HAP-1 (cell line): ENCODE data around the gene RAB11FIP5.
A peak's percentile ranks its signal among the peaks of the same experiment; 100 is the strongest.

ENCODE experiments used
- DNase-seq, 2 experiments: peaks; one replicate each; pipeline ENCODE4 v3.0.0-alpha.2; 2016 to 2020; ENCODE audit warnings: low spot score in 2 of 2
- H3K27me3 ChIP-seq: fragments of 250-450 bp; sonication (Bioruptor Pico); 2 replicates; pipeline ENCODE4 v1.5.1; 2020; ENCODE audit warnings: low read depth, mild to moderate bottlenecking, moderate library complexity
- H3K36me3 ChIP-seq: fragments of 250-450 bp; sonication (Bioruptor Pico); replicated peaks from 2 replicates; pipeline ENCODE4 v1.5.1; 2020; ENCODE audit warnings: mild to moderate bottlenecking
- H3K4me1 ChIP-seq: fragments of 250-450 bp; sonication (Bioruptor Pico); 2 replicates; pipeline ENCODE4 v1.5.1; 2020; ENCODE audit warnings: mild to moderate bottlenecking
- H3K4me3 ChIP-seq: fragments of 250-450 bp; sonication (Bioruptor Pico); 2 replicates; pipeline ENCODE4 v1.5.1; 2020; ENCODE audit warnings: mild to moderate bottlenecking, moderate library complexity
- H3K9me3 ChIP-seq: fragments of 250-450 bp; sonication (Bioruptor Pico); 2 replicates; pipeline ENCODE4 v1.5.1; 2020; ENCODE audit warnings: mild to moderate bottlenecking, moderate library complexity
- in situ Hi-C: fragments of 300-500 bp; cut with MboI; formaldehyde crosslinking; loops from 3 replicates; pipeline ENCODE4 v1.14.3; 2020; ENCODE audit warnings: low sequenced_read_pairs, inconsistent platforms, mixed read lengths

Gene RAB11FIP5

DNA sequence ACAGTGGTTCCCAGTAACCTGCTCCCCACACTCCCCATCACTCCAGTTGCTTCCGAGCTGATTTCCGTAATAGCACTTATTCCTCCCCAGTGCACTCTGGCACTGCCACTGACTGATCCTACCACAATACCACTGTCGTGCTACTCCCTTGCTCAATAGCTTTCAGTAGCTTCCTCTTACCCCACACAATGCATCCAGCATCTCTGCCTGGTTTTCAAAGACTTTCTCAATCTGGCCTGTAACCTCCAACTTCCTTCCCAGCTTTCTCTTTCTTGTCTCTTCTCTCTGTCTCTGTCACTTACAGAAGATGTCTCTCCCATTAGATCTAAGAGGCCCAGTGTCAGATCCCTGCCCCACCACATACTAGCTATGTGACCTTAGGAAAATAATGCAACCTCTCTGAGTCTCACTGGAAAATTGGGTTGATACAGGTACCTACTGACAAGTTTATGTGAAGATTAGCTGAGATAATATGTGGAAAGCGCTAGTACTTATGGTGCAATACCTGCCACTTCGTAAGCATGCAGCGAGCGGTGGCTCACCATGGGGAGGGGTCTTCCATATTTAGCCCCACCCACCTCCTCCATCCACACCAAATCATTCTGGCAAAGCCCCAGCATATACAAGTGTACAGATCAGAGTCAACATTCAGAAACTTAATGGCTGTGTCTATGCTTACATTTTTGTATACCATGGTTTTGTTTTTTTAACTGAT is 77.9 kb downstream of the RAB11FIP5 start:
- Histone ChIP-seq H3K4me3 (no peak overlapping the region), H3K4me1 (no peaks in the 10 kb centered on the region), H3K27me3 (no peaks in the 10 kb centered on the region), H3K36me3 (no peaks in the 10 kb centered on the region), H3K9me3 (no peaks in the 10 kb centered on the region)
- DNase-seq = no peak
- in situ Hi-C loops = no loop called here

DNA sequence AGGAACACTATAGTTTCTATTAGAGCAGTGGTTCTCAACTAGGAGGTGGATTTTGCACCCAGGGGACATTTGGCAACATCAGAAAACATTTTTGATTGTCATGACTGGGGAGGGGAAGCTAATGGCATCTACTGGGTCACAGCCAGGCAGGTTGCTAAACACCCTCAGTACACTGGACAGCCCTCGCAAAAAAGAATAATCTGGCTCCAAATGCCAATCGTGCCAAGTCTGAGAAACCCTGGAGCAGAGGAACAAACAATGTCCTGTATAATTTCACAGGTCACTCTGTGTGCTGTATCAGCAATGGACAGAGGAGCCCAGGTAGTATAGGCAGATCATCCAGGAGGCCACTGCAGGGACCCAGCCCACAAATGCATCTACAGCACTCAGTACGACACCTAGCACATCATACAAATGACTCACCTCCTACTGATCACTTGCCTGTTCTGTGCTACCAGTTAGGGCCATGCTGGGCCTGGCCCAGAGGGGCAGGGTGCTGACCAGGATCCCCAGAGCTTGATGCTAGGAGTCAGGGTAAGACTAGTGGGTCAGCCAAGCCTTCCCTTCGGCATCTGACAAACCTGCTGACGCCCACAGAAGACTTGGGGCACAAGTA is 78.9 kb downstream of the RAB11FIP5 start:
- H3K36me3 ChIP-seq = no peaks in the 10 kb centered on the region
- in situ Hi-C loops = no loop called here
- H3K4me3 ChIP-seq = no peak overlapping the region
- no peaks in the 10 kb centered on the region for H3K9me3 ChIP-seq
- DNase-seq = no peak
- H3K4me1 ChIP-seq = no peaks in the 10 kb centered on the region
- no peaks in the 10 kb centered on the region for H3K27me3 ChIP-seq

DNA sequence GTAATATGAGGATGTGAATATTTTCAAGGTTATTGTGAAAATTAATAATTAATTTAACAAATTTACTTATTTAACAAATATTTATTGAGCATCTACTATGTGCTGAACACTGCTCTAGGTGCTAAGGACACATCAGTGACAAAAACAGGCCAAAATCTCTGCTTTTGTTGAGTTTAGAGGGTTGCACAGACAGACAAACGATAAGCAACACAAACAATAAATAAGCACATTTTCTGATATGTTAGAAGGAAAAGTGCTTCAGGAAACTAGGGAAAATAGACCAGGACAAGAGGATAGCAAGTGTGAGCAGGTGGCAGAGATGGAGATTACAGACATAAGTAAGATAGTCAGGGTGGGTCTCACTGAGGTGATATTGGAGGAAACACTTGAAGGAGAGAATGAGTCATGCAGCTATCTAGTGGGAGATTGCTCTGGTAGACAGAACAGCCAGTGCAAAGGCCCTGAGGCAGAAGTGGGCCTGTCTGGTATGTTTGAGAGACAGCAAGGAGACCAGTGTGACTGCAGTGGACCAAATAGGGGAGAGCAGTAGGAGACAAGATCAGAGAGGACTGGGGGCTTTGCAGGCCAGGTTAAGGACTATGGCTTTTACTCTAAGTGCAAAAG is 79.5 kb downstream of the RAB11FIP5 start:
- no peaks in the 10 kb centered on the region for H3K9me3 ChIP-seq
- no peak for DNase-seq
- H3K27me3 ChIP-seq = no peaks in the 10 kb centered on the region
- no peak overlapping the region for H3K4me3 ChIP-seq
- H3K36me3 ChIP-seq = no peaks in the 10 kb centered on the region
- in situ Hi-C loops = no loop called here
- no peaks in the 10 kb centered on the region for H3K4me1 ChIP-seq

DNA sequence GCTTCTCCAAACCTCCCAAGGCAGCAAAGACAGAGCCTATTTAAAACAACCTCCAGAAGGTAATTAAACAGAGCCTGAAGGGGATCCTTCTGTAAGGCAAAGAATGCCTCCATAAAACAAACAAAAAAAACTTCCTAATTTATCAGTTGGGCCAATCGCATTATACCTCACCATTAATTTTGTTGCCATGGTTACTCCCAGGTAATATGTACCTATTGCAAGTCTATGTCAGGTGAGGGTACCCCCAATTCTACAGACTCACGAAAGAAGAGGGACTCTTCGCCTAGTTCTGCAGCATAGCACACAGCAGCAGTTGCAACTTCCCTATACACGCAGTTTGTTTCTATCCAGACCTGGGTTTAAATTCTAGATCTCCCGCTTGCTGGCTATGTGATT is 80.0 kb downstream of the RAB11FIP5 start:
- Histone ChIP-seq H3K27me3 (no peaks in the 10 kb centered on the region), H3K9me3 (no peaks in the 10 kb centered on the region), H3K36me3 (no peaks in the 10 kb centered on the region), H3K4me3 (no peak overlapping the region), H3K4me1 (no peaks in the 10 kb centered on the region)
- in situ Hi-C loops = no loop called here
- no peak for DNase-seq

DNA sequence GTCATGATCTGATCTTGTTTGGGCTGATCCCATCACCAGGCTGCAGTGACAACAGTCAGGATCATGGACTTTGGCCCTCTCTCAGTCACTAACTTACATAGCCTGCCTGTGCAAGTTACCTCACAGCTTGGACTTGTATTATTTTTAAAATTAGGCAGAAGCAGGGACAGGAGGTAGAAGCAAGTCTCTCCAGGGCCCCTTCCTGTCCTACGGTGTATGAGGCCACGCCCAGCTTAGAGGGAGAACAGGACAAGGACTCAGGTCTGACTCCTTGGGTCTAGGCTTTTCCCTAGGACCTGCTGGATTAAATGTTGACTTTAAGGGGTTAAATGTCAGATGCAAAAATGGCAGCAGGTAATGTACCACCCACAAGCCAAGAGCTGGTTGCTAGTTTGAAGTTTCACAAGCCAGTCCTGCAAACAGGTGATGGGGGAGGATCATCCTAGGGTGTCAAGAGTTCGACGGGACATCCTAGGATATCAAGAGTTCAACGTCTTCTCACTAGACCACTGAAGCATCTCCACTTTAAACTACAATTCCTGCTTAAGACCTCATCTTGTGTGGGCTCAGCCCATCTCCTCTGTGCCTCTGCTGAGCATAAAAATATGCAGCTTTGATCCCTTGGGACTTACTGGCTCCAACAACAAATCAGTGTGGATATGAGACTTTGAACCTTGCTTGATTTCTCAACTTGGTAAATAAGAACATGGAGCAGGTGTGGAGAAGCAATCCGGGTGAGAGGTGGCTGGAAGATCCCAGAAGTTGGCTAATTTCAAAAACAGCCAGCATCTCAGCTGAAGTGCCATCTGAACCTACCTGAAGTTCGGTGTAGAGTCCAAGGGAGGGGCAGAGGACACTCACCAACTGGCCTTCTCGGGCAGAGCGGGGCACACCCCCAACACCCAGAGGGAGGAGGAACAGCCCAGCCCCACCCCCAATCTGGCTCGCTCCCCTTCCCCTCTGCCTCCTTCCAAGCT is 80.7 kb downstream of the RAB11FIP5 start:
- DNase-seq = no peak
- in situ Hi-C loops = no loop called here
- H3K4me3 ChIP-seq = no peak overlapping the region
- H3K9me3 ChIP-seq = no peaks in the 10 kb centered on the region
- H3K27me3 ChIP-seq = no peaks in the 10 kb centered on the region
- no peaks in the 10 kb centered on the region for H3K36me3 ChIP-seq
- H3K4me1 ChIP-seq = no peaks in the 10 kb centered on the region

DNA sequence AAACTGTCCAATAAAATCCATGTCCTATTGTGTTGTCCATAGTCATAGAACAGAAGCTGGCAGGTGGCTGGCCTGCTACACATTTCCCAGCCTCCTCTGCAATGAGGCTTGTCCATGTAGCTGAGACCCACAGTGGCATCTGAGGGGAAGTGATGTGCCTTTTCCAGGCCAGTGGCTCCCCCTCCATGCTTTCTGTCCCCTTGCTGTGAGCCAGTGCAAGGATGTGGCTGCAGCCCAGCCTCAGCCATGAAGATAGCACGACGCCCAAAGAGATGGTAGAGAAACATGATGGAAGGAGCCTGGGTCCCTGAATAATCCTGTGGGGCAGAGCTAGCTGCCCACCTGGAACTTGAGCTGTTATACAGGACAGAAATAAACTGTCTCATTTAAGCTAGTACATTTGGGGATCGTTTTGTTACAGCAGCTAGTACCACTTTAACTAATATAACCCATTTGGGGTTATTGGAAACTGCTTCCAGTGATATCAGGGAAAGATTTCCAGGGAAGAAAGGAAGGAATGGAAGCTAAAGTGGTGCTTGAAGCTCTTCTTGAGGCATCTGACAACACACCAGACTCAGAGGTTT is 81.6 kb downstream of the RAB11FIP5 start:
- Histone ChIP-seq H3K4me1 (no peaks in the 10 kb centered on the region), H3K36me3 (no peaks in the 10 kb centered on the region), H3K27me3 (no peaks in the 10 kb centered on the region), H3K4me3 (no peak overlapping the region), H3K9me3 (no peaks in the 10 kb centered on the region)
- DNase-seq = no peak
- in situ Hi-C loops = no loop called here

DNA sequence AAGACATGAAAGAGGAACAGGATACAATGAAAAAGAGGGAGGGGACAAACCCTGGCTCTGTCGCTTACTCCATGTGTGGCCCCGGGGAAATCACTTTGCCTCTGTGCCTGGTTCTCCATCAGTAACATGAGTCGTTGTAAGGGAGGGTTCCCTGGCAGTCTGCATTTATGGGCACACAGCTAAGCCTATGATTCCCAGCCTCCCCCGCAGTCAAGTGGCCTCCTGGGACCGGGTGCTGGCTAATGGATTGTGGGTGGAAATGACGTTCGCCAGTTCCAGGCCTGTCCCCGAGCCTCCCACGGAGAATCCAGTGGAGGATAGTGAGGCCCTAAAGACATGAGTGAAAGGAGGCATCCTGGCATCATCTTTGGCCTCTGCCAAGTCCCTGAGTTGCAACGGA is 83.9 kb downstream of the RAB11FIP5 start:
- DNase-seq = peak in 1 of 2 experiments; percentile 22
- in situ Hi-C loops = no loop called here
- no peak overlapping the region for H3K4me3 ChIP-seq

DNA sequence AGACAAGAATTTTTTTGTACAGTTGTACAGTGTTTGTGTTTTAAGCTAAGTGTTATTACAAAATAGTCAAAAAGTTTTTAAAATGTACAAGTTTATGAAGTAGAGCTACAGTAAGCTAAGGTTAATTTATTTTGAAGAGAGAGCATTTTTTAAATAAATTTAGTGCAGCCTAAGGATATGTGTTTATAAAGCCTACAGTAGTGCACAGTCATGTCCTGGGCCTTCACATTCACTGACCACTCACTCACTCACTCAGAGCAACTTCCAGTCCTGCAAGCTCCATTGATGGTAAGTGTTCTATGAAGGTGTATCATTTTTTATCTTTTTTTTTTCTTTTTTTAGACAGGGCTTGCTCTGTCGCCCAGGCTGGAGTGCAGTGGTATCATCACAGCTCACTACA is 85.4 kb downstream of the RAB11FIP5 start:
- in situ Hi-C loops = no loop called here
- H3K4me1 ChIP-seq = no peaks in the 10 kb centered on the region; the same call in 1 of the 2 replicates
- no peak for DNase-seq
- no peaks in the 10 kb centered on the region for H3K9me3 ChIP-seq
- no peaks in the 10 kb centered on the region for H3K36me3 ChIP-seq
- H3K27me3 ChIP-seq = no peaks in the 10 kb centered on the region
- no peak overlapping the region for H3K4me3 ChIP-seq

More for the DNA sequence above, 83.9 kb downstream of the RAB11FIP5 start:
- Histone ChIP-seq H3K36me3 (no peaks in the 10 kb centered on the region), H3K27me3 (no peaks in the 10 kb centered on the region), H3K9me3 (no peaks in the 10 kb centered on the region), H3K4me1 (no peaks in the 10 kb centered on the region; the same call in 1 of the 2 replicates)

DNA sequence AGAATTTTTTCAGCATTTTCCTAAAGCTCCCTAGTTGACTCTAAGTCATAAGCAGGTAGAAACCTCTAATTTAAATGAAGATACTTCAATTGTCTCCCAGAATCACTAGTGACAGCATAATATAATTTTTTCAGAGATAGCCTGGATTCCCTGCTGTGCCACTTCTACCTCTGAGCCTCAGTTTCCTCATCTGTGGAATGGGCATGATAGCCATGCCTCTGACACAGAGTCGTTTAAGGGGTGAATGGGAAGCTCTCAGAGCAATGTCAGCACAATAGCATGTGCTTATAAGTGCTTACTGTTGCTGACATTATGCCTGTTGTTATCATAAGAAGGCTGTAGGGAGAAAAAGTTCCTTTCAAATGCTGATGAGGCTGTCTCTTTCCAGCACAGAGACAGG is 89.3 kb downstream of the RAB11FIP5 start:
- Histone ChIP-seq H3K9me3 (no peaks in the 10 kb centered on the region), H3K27me3 (no peaks in the 10 kb centered on the region), H3K36me3 (no peaks in the 10 kb centered on the region), H3K4me3 (no peak overlapping the region), H3K4me1 (no peaks in the 10 kb centered on the region; the same call in 1 of the 2 replicates)
- in situ Hi-C loops = no loop called here
- DNase-seq = peak; percentile 44 to 77
